GM23248 (cell line): ENCODE data around the gene AKT3.

Experiments
- EZH2 ChIP-seq: fragments of 200-600 bp; sonication (generic); IDR thresholded peaks from 2 replicates; pipeline ENCODE4 v1.6.1; 2018; ENCODE audit warnings: antibody characterized with exemption, mild to moderate bottlenecking; ENCODE audit not compliant: insufficient read depth, poor library complexity, severe bottlenecking
- EZH2phosphoT487 ChIP-seq: fragments of 200-600 bp; sonication (generic); IDR thresholded peaks from 2 replicates; pipeline ENCODE4 v1.6.1; 2018; ENCODE audit warnings: antibody characterized with exemption, moderate library complexity, mild to moderate bottlenecking, low read depth; ENCODE audit not compliant: insufficient read depth

GRCh38 chr1:243855616-243856318 is 5.7 kb upstream of the AKT3 start:
- TF ChIP-seq EZH2: no peak
- TF ChIP-seq EZH2phosphoT487: no peak
